PFSK-1 (cell line): ENCODE measurements around the gene SERINC5.

ENCODE experiments used
- POLR2AphosphoS5 ChIP-seq: IDR thresholded peaks from 2 replicates; pipeline ENCODE4 v1.6.1; 2012; ENCODE audit warnings: low read depth, mild to moderate bottlenecking, control low read depth, low read length, moderate library complexity
- SIN3A ChIP-seq: IDR thresholded peaks from 2 replicates; pipeline ENCODE4 v1.6.1; 2012; ENCODE audit warnings: mild to moderate bottlenecking, low read length, moderate library complexity, borderline replicate concordance; ENCODE audit not compliant: insufficient read depth
- TAF1 ChIP-seq: IDR thresholded peaks from 2 replicates; pipeline ENCODE4 v1.6.1; 2012; ENCODE audit warnings: low read length, control low read depth, borderline replicate concordance; ENCODE audit not compliant: insufficient read depth
- TF ChIP-seq, protein P1 (sequence below), 2 experiments: IDR thresholded peaks; 2 replicates each; pipeline versions ENCODE4 v1.6.1 to v1.8.0; 2011 to 2012; ENCODE audit warnings: low read depth in 2 of 2, low read length in 2 of 2, control low read depth in 1 of 2, inconsistent platforms in 1 of 2, mild to moderate bottlenecking in 1 of 2, moderate library complexity in 1 of 2; ENCODE audit not compliant: insufficient read depth in 1 of 2

DNA sequence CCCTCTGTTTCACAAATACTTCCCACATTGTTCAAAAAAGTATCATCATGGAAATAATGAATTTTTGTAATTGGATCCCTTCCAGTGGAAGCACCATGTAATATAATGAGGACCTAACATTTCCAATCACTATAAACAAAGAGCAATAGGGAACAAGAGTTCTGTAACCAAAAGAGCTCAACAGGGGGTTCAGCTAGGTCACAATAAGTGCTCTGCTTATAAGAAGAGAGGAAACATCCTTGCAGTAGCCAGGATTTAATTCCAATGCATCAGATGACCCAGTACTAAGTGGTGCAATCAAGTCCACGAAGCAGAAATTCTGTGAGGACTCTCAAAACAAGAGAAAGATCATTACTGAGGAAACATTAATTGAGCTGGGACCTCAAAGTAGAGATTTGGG, 5.9 kb downstream of the SERINC5 start:
- TF ChIP-seq, protein P1, sequence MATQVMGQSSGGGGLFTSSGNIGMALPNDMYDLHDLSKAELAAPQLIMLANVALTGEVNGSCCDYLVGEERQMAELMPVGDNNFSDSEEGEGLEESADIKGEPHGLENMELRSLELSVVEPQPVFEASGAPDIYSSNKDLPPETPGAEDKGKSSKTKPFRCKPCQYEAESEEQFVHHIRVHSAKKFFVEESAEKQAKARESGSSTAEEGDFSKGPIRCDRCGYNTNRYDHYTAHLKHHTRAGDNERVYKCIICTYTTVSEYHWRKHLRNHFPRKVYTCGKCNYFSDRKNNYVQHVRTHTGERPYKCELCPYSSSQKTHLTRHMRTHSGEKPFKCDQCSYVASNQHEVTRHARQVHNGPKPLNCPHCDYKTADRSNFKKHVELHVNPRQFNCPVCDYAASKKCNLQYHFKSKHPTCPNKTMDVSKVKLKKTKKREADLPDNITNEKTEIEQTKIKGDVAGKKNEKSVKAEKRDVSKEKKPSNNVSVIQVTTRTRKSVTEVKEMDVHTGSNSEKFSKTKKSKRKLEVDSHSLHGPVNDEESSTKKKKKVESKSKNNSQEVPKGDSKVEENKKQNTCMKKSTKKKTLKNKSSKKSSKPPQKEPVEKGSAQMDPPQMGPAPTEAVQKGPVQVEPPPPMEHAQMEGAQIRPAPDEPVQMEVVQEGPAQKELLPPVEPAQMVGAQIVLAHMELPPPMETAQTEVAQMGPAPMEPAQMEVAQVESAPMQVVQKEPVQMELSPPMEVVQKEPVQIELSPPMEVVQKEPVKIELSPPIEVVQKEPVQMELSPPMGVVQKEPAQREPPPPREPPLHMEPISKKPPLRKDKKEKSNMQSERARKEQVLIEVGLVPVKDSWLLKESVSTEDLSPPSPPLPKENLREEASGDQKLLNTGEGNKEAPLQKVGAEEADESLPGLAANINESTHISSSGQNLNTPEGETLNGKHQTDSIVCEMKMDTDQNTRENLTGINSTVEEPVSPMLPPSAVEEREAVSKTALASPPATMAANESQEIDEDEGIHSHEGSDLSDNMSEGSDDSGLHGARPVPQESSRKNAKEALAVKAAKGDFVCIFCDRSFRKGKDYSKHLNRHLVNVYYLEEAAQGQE (IDR thresholded peaks at IDR 0.05; ENCODE audit: insufficient read depth in 1 of 2, low read depth in 2 of 2, low read length in 2 of 2): no peak
- no peak for TF ChIP-seq SIN3A
- no peak for TF ChIP-seq POLR2AphosphoS5
- no peak for TF ChIP-seq TAF1
